ENCODE data around the gene RIN2.
"Not testable (repeated sequence)": the region's sequence is repeated elsewhere in the genome, so short reads cannot be mapped to it uniquely, and the experiment has no call there.

RIN2 gene

DNA sequence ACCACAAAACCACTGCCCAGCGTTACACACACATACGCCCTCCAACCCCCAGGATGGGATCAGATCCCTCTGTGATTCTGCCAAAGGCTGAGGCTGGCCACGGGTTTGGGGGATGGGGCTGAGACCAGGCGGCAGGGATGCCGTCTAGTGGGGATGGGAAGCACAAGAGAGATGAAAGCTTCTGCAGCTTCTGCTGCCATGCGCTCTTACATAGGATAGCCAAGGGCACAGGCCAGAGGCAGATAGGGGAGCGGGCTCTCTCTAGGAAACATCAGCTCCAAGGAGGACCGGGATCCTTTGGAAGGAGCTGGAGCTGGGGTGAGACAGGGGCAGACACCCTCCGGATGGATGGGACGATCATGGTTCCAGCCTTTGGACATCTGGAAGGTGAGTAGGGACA is 18.7 kb upstream of the RIN2 start:
- DNase-seq: no peak

DNA sequence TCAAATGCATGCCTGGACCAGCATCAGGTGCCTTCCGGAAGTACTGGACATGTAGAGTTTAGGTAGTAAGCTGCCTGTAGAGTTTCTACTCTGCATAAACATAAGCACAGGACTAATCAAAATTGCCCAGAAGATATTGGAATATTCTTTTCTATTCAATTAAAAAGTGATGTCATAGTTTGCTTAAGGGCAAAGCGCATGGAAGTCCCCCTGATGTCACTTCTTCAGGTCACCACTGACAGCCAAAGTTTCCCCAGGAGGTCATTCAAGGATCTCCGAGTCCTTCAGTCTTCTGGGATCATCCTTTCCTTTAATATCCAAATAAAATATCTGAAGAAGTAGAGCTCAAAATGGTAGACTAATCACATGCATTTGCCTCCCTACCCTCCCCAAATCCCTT is 17.5 kb upstream of the RIN2 start:
- no peak for DNase-seq

DNA sequence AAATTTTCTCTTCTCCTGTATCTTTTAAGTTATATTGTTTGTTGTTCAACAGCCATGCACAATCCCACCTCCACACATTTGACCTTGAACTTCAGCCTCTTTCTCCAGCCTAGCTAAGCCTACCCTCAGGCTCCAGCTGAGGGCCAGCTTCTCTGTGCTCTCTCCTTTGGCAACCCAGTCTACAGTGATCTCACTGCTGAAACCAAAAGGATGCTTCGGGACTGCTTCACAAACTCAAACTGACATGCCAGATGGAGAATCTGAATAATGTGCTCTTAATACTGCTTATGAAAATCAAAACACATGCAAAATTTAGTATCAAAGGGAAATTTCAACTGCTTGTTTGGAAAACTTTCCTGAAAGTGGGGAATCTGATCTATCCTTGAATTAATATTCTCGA is 16.1 kb upstream of the RIN2 start:
- DNase-seq: no peak

DNA sequence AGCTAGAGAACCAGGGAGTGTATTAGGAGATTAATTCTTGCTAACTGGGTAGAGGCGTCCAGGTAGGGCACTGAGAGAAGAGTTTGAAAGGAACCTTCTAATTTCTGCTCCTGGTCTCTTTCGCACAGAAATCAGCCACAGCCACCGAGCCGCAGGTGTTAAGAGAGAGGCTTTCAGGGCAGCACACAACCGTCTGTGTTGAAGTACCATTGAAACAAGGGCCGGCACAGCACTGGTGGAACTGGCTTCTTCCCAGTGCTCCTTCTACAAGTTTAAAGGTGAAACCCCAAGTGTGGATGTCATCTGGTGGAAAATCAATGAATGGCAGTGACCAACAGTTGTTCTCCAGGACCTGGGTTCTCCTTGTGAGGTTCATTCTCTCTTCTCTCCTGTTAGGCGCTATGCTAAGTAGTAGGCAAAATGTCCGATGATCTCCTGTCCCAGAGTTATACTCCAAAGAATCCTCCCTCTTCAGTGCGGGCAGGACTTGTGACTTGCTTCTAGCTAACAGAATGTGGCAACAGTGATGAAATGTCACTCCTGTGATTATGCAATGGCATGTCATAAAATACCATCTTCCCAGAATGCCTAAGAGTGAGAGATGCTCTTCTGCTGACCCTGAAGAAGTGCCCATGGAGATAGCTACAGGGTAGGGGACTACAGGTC is 15.0 kb upstream of the RIN2 start:
- no peak for DNase-seq

DNA sequence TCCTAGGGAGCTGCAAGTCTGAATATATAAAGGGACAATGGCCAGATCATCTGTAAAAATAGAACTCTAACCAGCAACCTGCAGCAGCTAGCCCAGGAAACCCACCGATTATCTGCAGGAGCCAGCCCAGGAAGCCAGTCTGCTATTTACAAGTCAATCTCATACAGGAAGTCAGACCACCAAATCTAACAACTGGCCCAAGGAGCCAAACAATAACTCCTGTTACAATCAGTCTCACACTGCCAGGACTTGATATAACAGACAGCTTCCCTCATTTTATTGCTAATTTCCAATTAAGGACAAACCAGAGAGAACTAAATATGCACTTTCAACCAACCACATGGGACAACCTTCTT is 14.4 kb upstream of the RIN2 start:
- DNase-seq: no peak

DNA sequence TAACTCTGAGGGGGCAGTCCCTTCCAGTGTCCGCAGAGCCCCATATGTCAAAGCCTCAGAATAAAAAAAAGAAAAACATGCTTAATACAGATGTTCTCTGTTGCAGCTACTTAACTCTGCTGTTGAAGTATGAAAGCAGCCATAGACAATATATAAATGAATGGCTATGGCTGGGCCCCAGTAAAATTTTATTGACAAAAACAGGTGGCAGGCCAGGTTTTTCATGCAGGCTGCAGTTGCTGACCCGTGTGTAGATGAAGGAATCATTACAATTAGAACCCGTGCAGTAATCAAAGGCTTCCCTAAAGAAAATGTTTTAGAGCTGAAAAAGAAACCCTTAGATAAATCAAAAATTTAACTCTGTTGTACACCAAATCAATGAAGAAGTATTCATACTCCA is 13.0 kb upstream of the RIN2 start:
- no peak for DNase-seq

DNA sequence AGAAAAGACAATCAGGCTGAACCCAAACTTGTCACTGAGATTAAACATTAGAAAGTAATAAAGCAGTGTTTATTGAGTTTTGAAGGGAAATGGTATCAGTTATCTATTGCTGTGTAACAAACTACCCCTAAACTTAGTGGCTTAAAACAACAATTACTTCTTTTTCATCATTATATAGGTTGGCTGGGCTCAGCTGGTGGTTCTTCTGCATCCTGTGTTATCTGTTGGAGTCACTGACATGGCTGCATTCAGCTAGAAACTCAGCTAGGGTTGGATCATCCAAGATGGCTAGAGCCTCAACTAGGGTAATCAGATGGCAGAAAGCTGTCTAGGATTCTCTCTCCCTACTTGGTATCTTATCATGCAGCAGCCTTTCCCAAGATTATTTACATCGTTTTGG is 12.5 kb upstream of the RIN2 start:
- DNase-seq: no peak

DNA sequence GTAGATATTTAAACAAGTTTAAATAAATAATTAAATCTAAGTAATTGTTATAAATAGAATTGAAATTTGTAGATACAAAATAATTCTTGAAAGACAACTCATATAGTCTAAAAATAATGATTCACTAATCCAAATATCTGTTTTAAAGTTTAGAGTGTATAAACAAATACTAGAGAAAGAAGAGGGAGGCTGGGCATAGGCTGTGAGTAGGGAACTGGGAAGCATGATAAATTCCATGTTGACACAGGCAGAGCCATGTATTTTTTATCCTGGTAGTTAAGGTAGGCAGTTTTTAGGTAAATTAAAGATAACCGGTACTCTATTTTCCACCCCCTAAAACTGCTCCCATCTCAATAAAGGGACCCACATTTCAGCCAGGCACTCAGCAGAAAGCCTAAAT is 11.7 kb upstream of the RIN2 start:
- DNase-seq: no peak

DNA sequence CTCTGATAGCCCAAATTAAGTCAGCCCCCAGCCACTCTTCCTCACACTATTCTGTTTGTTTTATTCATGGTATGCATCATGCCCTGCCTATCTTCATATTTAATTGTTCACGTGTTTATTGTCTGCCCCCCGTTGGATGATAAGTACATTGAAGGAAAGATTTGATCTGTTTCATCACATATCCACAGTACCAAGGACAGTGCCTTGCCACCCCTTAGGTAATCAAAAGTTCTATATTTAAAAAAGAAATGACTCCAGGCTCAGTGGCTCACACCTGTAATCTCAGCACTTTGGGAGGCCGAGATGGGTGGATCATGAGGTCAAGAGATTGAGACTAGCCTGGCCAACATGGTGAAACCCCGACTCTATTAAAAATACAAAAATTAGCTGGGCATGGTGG is 10.2 kb upstream of the RIN2 start:
- DNase-seq: no peak

DNA sequence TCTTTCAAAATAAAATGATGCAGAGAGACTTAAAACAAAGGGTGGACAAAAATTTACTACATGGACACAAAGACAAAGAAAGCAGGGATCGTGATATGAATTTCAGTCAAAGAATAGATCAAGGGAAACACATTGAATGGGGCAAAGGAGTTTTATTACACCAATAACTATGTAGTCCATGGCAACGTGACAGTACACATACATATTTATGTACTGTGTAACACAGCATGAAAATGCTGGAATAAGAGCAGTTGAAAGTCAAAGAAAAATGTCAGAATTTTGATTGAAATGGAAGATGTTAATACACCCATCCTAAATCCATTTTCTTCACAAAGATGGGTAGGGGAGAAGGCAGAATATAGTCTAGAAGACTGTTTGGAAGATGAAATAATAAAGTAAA is 9.4 kb upstream of the RIN2 start:
- DNase-seq: no peak

DNA sequence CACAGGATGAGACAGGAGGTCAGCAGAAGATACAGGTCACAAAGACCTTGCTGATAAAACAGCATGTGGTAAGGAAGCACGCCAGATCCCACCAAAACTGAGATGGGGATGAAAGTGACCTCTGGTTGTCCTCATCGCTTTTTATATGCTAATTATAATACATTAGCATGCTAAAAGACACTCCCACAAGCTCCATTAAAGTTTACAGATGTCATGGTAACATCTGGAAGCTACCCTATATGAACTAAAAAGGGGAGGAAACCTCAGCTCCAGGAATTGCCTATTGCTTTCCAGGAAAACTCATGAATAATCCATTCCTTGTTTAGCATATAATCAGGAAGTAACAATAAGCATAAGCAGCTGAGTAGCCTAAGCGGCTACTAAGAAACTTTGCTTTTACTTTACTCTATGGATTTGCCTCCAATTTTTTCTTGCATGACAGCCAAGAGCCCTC is 8.4 kb upstream of the RIN2 start:
- no peak for DNase-seq

DNA sequence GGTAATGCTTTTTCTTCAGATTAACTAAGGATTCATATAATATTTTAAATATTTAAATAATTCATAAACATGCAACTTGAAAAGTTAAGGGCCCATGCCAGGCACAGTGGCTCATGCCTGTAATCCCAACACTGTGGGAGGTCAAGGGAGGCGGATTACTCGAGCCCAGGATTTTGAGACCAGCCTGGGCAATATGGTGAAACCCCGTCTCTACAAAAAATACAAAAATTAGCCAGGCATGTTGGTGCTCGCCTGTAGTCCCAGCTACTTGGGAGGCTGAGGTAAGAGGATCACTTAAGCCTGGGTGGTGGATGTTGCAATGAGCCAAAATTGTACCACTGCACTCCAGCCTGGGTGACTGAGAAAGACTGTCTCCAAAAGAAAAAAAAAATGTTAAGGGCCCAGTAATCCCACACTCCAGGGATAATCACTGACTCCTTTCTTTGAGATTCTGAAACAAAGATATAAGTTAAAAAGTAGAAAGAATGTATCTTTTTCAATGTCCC is 7.9 kb upstream of the RIN2 start:
- DNase-seq: no peak

DNA sequence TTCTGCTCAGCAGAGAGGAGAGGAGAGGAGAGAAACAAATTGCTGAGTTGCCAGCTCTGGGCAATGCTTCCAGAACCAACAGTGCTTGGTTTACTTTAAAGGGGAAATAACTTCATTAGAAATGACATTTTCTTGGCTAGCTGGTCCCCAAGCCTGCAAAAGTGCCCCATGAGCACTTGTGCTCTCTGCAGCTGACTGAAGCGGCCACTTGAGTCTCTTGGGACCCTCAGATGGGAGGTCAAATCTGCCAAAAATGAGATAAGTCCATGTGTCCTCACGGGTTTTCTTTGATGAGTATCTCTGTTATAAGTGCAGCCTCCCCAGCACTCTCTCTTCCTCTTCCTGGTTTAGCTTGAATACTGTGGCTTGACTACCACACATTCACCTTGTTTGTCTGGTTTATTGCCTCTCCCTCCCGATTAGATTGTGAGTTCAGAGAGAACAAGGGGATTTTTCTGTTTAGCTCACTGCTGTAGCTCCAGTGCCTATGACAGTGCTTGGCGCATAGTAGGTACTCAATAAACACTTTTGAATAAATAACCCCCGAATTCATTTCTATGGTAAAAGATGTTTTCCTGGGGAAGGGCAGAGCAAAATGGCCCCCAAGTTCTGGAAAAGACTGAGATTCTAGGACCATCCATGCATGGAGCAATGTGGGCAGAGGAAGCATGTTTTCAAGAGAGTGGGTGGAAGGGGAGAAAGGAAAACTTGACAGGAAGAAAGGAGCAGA is 7.0 kb upstream of the RIN2 start:
- DNase-seq: no peak

DNA sequence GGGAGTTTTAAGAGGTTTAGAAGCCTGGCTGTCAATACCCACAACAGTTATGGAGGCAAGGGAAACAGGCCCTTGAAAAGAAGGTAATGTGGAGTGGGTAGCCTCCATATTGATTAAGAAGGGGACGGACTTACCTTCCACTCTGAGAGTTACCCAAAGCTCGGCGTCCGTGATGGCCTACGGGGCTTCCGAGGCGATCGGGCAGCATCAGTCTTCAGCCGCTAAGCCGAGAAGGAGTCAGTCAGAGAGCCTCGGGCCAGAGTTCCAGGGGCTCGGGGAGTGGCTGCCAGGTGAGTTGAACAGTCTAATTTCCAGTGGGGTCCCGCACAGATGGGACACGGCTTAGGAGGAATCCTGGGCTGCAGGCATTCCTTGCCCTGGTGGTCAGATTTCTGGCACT is 3.9 kb upstream of the RIN2 start:
- DNase-seq: not testable (repeated sequence)

DNA sequence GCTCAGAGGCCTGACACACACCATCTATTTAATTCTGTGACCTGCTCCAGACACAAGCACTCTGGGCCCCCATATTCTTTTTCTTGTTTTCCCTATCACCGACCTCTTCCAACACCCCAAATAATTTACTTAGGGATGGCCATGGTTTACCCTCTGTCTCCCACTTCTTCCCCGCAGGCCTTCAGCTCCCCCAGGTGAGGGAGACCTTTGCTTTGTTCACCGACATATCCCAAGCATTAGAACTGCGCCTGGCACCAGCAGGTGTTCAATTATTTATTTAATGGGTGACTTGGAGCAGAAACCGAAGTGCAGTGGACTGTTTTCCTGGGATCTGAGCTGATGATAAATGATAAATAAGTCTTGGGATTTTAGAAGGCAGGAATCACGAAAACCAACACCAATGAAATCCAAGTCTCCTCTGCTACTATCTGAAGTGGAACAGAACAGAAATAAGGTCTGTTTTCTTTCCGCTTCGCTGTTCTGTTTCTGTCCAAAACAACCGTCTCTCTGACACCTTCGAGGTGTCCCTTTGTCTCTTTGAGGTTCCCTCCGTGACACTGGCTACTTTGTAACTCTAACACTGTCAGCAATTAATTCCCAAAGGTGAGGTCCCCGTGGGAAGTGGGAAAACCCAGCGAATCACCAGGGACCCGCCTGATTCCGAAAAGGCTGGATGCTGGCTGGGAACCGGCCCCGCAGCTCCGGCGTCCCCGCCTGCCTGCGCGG is 1.1 kb upstream of the RIN2 start:
- peak in 1 of 51 donors; percentile 28 for DNase-seq

DNA sequence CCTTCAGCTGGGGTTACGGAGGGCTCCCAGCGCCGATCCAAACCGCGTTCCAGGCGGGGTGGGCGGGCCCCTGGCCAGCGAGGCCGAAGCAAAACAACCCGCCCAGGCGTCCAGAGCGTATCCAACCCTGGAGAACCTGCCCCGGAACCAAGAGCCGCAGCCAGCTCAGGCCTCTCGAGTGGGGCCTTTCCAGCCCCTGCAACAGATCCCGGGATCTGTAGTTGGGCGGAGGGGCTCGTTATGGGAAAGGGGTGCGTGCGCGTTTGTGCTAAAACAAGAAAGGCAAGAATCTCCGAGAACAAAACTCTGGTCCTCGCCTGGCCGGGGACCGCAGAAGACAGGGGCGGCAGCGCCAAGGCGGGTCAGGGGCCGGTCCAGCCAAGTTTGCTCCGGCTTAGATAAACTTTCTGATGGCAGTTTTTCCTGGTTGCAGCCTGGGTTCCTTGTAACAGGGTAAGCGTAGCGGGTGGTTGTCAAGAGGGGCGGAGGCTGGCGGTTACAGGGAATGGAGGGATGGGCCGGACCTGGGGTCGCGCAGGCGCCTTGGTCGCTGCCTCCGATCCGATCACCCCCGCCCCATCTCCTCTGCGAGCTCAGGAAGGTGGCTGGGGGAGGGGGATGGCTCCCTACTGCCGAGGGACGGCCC is 448 bp upstream of the RIN2 start:
- DNase-seq: peak in 49 of 51 donors; percentile 14 to 90 (median 68)

DNA sequence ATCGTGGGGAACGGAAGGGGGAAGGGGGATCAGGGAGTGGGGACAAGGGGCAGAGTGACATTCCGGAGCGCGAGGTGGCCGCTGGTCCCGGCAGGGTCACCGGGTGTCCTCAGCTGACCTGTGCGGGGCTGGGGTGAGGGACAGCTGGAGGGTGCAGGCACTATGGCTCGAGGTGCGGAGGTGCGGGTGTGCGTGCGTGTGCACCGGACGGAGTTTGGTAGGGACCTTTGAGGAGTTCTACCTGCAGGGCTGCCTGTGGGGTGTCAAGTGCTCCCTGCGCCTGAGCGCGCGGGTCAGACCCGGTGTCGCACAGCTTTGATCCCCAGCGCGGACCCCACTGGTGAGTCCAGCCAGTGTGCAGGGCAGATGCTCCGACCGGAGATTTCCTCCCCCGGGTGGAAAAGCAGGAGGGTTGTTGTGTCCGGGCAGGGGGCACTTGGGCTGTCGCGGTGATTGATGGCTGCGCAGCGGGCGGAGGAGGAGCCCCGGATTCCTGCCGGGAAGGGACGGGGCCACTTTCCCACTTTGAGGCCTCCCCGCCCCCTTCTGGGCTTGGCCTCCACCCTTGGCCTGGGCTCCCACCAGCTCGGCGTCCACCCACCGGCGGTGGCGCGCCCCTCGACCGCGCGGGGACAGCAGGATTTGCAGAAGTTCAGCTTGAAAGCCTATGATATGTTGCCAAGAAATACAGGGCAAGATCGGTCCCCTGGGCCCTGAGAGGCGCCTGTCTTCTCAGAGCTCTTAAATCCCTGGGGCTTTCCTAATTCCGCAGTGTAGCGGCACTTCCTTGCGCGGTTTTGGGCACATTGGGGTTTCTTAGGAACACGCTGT is 658 bp downstream of the RIN2 start:
- DNase-seq: peak in 42 of 51 donors; percentile 18 to 82 (median 46)

DNA sequence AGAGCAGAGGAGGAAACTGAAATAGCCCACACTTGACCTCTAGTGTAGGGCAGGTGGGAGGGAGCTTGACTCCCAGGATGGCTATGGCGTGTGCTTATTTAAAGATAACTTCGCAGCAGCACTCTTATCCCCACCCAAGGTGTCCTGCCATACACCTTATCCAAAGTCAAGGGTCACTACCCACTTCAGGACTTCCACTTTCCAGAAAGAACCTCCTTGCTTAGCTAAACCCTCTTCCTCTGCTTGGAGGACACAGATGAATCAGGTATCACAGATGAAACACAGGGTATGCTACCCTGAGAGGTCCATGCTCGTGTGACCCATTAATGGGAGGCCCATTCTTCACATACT is 2.3 kb downstream of the RIN2 start:
- no peak for DNase-seq

DNA sequence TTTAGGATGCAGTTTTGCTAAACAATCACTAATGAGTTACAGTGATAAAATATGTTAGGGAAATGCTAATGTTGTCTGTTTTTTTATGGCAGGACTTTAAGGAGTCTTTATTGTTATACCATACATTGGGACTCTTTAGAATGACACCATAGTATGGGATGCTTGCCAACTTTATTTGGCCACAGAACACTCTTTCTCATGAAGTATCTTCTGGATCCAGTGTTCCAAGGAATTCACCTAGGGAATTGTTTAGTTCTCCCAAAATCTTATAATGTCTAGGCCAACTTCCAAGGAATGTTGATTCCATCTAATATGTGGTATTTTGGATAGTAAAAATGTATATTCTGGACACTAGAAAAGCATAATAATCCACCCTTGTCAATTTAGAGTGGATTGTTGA is 3.3 kb downstream of the RIN2 start:
- no peak for DNase-seq

DNA sequence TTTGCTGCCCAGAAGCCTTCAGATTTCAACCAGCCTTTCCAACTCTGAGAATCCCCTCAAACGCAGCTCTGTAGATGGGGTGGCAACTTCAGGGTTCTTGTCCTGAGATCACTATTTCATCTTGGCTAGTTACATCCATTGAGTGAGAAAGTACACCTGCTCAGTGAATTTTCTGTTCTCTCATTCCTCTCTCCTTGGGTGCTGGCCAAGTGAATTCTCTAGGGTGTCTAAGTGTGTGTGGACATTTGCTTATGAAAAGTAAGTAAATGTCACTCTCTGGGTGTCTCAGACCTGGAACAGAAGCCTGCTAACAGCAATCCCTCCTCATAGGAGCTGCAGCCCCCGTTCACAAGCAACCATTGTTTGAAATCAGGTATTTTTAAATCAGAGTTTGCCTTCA is 3.8 kb downstream of the RIN2 start:
- DNase-seq: no peak

DNA sequence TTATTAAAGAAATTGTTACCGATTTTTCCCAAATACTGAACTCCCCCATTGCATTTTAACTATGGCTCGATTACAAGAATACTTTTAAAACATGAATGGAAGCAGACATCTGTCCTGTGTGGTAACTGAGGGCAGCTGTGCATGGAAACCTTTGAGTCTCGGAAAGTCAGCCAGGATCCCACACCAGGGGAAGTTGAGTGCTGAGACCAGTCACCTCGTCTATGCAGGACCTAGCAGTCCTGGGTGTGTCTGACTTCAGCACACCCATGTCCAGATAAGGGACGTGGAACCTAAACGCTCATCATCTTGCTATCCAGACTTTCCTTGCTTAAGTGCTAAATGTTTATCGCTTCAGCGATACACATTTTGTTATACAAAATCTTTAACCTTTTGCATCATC is 6.1 kb downstream of the RIN2 start:
- no peak for DNase-seq
